Activated CD8-positive, alpha-beta memory T cell treated with anti-CD3 and anti-CD28 coated beads, Interleukin-2, amount 50 U/mL, for 4 hours (primary cell): ENCODE measurements around the gene ALKAL2.

Experiments
- DNase-seq: peaks from one replicate; pipeline ENCODE4 v3.0.0-alpha.2; 2020

ALKAL2 gene

DNA sequence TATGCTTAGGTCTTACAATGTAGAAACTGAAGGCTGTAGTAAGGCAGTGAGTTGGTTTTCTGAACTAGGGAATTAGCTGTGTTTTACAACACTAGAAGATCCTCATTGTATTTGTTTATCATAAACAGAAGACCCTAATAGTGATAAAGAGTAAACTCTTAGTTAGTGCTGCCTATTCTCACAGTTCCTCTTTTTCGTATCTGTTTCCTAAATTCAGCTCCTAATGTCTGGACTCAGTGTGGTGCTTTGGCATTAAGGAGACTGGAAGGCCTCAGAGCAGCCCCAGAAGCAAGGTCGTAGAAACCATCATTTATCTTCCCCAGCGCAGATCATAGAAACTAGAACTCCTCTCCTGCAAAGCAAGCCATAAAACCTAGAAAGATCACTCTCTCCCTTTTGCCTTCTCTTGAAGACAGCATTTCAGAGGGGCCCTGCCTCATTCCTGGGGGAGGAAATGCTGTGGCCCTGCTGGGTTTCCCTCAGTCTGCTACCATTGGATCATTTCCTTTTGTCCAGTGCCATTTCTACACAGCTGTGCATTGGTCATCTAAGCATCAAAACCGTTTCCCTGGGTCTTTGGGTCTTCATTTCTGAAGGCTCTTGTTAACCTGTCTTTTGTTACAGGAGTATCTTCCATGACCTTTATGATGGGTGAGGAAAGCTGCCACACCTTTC is 18.4 kb downstream of the ALKAL2 start:
- DNase-seq: no peak

DNA sequence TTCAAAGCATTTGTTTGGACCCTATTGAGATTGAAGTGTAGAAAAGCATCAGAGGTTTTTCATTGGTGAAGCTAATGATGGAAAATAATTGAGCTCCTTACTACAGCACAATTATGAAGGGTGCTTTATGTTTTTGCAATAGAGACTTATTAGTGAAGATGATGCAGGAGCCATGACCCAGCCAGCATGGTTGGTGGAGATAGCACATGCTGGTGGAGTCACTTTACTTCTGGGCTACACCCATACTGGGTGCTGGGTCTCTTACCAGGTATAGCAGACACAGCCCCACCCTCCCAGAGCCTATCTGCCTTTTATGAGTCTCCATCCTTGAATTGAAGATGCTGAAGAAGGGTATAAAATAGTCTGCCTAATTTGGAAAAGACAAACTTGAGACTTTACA is 19.6 kb downstream of the ALKAL2 start:
- no peak for DNase-seq

DNA sequence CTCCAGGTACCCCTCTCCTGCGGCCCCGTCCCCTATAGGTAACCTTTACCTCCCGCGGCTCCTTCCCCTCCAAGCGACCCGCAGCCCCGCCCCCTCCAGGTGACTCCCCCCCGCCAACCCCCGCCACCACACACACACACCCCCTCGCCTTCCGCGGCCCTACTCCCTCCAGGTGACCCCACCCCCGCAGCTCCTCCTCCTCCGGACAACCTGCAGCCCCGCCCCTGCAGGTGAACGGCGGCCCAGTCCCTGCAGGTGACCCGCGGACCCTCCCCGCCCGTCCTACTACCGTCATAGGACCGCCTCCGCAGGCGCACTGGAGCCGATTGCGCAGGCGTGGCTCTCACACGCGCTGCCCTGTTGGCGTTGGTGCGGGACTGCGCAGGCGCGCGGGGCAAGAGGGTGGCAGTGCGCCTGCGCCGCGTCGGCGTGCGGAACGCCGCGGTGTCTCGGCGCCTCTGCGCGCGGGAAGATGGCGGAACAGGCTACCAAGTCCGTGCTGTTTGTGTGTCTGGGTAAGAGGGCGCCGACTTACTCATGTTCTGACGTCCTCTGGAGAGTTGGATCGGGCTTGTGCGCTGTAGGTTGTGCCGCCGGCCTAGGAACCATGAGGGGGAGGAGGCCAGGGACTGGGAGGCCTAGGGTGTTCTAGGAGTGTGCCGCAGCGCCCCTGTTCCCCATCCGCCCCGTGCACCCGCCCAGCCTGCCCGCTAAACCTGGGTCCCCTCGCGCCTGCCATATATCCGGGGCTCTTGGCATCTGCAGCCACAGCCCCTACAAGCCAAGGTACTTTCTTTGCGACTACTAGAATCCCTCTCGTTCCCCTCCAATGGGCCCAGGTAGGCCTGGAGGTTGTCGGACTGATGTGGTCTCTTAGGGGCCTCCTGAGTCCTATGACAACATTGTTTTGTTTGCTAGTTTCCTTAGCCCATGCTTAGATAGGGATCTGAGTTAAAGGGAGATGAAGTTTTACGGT is 23.1 kb downstream of the ALKAL2 start, which contains the start of gene ACP1:
Gene ACP1 (plus strand): TSS at position 455 of the 976 bp plus-strand sequence. CDS start 18 bp downstream, at position 473.
- DNase-seq: peak; percentile 95

DNA sequence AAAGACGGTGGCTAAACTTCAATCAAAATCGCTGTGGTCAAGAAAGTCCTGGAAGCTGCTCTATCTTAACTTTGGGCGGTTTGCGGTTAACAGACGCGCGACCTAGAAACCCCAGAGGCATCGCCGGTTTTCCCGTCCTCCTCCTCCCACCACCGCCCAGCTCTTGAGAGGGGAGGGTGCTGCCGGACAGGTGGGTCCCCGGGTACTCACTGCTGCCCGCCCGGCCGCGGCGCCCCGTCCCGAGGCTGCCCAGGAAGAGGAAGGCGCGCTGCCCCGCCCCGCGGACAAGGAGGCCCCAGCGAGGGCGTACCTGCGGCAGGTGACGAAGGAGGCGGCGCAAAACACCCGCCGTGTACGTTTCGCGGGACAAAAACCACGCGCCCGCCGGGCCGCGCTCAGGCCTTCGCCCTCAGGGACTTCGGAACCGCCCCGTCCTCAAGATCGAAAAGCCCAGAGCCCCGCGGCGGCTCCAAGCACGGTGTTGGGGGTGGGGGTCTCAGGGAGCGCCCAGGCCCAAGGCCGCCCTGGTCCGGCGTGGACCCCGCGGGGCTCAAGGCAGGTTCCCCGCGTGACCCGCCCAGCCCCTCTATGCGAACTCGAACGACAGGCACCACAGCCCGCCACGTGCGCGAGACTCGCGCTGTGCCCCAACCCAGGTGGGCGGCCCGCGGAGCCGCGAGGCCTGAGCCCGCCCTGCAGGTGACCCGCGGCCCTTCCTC is 24.0 kb downstream of the ALKAL2 start, which contains the start of gene SH3YL1:
Gene SH3YL1 (minus strand): TSS at position 259 of the 719 bp plus-strand sequence. CDS start 48 bp downstream, at position 211.
- peak; percentile 69 for DNase-seq

DNA sequence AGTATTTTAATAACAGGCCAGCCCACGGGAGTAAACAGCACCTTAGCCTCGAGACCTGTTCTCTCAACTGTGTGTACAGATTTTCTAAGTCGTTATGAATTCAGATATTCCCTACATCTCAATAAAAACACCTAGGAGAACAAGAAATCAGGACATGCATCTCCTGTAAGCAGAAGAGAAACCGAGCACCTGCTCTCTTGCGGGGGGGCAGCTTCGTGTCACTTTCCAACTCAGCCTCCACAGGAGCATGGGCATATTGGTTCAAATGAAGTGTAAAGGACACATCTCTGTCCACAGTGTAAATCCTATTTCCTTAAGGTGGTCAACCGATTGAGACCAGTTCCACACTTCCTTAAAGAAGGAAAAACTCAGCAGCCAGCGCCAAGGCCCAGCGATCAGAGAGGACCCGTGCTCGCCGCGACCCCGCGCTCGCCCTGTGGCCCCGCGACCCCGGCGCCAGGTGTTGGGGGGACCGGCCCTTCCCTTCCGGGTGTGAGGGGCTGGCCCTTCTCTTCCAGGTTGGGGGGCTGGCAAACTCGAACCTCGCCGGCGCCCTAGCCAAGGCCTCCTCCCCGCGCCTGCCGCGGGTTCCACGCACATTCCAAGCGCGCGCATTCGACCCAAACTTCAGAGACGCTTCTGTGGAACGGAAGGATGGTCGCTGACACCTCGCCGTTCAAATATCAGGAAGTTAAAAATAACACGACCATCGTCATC is 24.7 kb downstream of the ALKAL2 start:
- peak; percentile 27 for DNase-seq

DNA sequence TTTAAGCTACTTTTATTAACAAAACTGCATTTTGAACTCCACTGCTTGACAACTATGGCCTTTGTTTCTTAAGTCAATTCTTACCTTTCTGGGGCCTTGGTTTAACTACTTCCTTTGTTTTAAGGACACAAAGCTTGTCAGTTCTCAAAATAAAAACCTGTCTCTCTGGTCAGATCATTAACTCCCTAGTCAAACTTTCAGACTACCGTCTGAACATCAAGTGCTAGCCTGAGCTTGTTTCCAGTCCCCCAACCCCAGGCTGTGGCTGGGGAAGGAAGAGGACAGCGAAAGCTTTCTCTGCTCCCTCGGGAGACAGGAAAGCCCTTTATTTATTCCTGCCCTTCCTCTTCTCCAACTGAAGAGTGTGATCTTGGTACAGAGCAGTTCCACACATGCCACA is 25.8 kb downstream of the ALKAL2 start:
- no peak for DNase-seq

- no peak for DNase-seq
Measured at GRCh38 chr2:260507-261161, 27.3 kb downstream of the ALKAL2 start.

DNA sequence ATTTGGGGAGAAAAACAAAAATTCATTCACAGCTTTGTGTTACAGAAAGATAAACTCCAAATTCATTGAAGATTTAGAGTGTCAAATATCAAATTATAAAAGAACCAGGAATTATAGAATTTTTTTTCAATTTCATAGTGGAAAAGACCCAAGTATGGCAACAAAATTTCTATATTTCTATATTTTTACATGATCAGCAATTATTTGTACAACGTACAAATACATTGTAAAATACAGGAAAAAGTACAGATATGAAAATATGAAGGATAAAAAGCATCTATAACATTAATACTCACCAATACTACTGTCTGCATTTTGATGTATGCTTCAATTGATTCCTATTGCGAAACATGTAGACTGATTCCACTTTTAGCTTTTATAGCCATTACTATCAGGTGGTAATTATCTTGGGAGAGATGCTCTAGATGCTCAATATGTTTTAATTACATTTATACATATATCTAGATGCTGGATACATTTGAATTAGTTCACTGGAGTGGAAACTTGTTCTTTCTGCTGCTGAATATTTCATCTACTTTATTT is 28.0 kb downstream of the ALKAL2 start:
- DNase-seq: no peak

DNA sequence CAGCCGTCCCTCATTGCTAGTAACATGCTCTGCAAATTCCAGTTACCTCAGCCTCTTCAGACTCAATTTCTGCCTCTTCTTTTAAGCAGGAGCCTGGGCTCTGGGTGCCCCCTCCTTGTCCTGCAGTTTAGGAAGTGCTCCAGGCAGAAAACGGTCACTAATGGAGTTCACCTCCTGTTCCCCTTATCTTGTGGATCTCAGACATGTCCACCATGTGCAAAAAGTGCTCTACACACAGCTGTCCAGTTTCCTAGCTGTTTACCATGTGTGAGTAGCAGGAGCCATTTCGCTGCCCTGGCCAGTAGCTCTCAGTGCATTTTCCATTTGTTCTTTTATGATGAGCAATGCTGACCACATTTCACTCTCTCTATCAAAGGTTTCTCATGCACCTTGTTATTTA is 29.0 kb downstream of the ALKAL2 start:
- no peak for DNase-seq

DNA sequence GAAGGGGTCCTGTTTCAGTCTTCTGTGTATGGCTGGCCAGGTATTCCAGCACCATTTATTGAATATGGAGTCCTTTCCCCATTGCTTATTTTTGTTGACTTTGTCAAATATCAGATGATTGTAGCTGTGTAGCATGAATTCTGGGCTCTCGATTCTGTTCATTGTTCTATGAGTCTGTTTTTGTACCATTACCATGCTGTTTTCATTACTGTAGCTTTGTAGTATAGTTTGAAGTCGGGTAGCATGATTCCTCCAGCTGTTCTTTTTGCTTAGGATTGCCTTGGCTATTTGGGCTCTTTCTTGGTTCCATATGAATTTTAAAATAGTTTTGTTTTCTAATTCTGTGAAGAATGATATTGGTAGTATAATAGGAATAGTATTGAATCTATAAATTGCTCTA is 30.0 kb downstream of the ALKAL2 start:
- DNase-seq: no peak

DNA sequence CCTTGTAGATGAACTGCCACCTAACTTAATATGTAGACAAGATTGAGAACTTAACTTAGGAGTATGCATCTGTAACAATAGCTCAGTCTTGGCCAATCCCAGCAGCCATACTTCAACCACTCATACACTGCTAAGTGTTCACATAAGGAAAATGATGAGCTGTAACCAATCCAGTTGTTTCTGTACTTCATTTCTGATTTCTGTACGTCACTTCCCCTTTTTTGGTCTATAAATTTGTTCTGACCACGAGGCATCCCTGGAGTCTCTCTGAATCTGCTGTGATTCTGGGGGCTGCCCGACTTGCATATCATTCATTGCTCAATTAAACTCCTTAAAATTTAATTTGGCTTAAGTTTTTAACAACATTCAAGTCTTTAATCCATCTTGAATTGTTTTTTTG is 30.5 kb downstream of the ALKAL2 start:
- DNase-seq: no peak

- DNase-seq: no peak
Measured at GRCh38 chr2:256094-256493, 31.8 kb downstream of the ALKAL2 start.

DNA sequence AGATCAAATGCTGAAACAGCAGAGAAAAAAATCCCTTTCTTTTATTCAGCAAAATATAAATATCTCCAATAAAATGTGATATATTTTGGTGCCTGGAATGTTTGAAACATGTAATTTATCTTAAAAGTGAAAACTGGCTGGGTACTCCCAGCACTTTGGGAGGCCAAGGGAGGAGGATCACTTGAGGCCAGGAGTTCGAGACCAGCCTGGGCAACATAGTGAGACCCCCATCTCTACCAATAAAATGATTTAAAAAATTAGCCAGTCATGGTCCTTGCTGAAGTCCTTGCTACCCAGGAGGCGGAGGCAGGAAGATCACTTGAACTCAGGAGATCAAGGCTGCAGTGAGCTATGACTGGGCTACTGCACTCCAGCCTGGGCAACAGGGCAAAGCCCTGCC is 32.7 kb downstream of the ALKAL2 start:
- DNase-seq: no peak

- no peak for DNase-seq
Measured at GRCh38 chr2:254241-254640, 33.6 kb downstream of the ALKAL2 start.

DNA sequence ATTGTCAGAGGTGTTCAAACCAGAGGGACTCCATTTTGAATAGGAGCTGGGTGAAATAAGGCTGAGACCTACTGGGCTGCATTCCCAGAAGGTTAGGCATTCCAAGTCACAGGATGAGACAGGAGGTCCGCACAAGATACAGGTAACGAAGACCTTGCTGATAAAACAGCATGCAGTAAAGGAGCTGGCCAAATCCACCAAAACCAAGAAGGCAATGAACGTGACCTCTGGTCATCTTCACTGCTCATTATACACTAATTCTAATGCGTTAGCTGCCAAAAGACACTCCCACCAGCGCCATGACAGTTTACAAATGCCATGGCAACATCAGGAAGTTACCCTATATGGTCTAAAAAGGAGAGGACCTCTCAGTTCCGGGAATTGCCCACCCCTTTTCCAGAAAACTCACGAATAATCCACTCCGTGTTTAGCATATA is 34.7 kb downstream of the ALKAL2 start:
- DNase-seq: no peak

DNA sequence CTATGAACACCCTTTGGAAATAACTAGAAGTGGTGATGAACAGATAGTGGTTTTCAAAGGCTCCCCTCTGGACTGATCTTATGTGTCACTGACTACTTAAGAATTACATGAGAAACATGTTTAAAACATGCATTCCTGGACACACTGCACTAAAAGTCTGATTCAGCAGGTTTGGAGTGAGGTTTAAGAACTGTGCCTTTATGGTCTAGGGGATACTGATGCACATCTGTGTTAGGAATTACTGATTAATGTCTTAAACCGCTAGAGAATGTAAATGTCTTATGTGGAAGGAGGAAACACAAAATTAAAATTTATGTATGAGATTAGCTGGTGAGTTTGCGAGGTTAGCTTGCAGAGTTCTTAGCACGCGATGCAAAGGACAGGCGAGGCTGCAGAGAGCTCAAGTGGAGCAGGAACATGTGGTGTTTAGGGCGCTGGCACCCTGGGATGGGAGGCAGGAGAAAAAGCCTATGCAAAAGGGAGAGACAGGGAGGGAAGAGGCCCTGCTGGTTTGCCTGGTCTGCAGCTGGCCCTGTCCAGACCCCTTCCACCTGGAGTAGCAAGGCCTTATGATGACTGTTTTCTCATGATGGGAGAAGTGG is 35.8 kb downstream of the ALKAL2 start:
- no peak for DNase-seq

- DNase-seq: no peak
Measured at GRCh38 chr2:249538-250042, 38.3 kb downstream of the ALKAL2 start.

- DNase-seq: no peak
Measured at GRCh38 chr2:248724-249123, 39.2 kb downstream of the ALKAL2 start.

- no peak for DNase-seq
Measured at GRCh38 chr2:246489-247144, 41.3 kb downstream of the ALKAL2 start.

- no peak for DNase-seq
Measured at GRCh38 chr2:244547-244946, 43.3 kb downstream of the ALKAL2 start.
